Heart left ventricle (tissue), 13 donors: ENCODE data around the gene ACTR1B.

ENCODE experiments used
- CTCF ChIP-seq, 12 donors: fragments of 200-600 bp; sonication (generic) in 4 of 12; IDR thresholded peaks; one replicate each; pipeline versions ENCODE4 v1.5.0 to v1.8.0; 2018 to 2022; ENCODE audit warnings: antibody characterized with exemption in 12 of 12, mild to moderate bottlenecking in 5 of 12
- POLR2A ChIP-seq, 2 donors: fragments of 450-650 bp; IDR thresholded peaks; one replicate each; pipeline ENCODE4 v1.6.1; 2017; ENCODE audit warnings: antibody characterized with exemption in 2 of 2, mild to moderate bottlenecking in 2 of 2, moderate library complexity in 2 of 2
- donor health status: ischemic (EF 13 %, LVEDD 7.1; RV severe dilation, severe dysfunction).
- donor health status: DM: no; HTN: yes; CAD: no.
- donor health status: DM: no; HTN: no; CAD: no.
- donor health status: ischemic (EF 25% LVEDD 6.9; RV normal size, moderate dysfunction).
- donor health status: ischemic (EF 25% LVEDD 5.7; RV mildly dilated, moderate dysfunction).
- donor health status: ischemic (EF 35%, LVEDD 5.7; RV mildly dilated, moderate dysfunction).
- donor health status: nonischemic (EF 11% LVEDD 7.7; RV severe dilation, severe dysfunction).
- donor health status: DM: yes; HTN: yes; CAD: no.
- donor health status: PGD.
- donor health status: ischemic (EF 29% LVEDD 5.4; RV normal size, mild dysfunction).
- donor health status: nonischemic (EF 23%, LVEDD 6.1; RV moderate dilation, normal function).

- TF ChIP-seq CTCF (IDR thresholded peaks at IDR 0.05) (no peak), POLR2A (IDR thresholded peaks at IDR 0.05) (no peak)
Measured at GRCh38 chr2:97707362-97708047, 43.7 kb upstream of the ACTR1B start.
